H9 (cell line): Measurements from ENCODE around the gene CMTM2. TPM values are rescaled to one million over a fixed set of nuclear protein-coding genes. Genes with fewer than 3 reads are reported as not detected.

Experiments used
- DNase-seq: peaks from one replicate; pipeline ENCODE4 v3.0.0-alpha.2; 2017
- H2AFZ ChIP-seq: one replicate; pipeline ENCODE4 v1.6.1; 2013; ENCODE audit warnings: mild to moderate bottlenecking, low read length, control low read depth, moderate library complexity
- H2AK5ac ChIP-seq: 2 replicates; pipeline ENCODE4 v1.6.1; 2013; ENCODE audit warnings: low read length, control low read depth, mixed read lengths; ENCODE audit not compliant: insufficient read length
- H2BK120ac ChIP-seq: one replicate; pipeline ENCODE4 v1.6.1; 2013; ENCODE audit warnings: low read depth, mild to moderate bottlenecking, low read length, control low read depth, inconsistent platforms; ENCODE audit not compliant: poor library complexity, severe bottlenecking
- H2BK12ac ChIP-seq: 2 replicates; pipeline ENCODE4 v1.6.1; 2013; ENCODE audit warnings: low read length, control low read depth, mixed read lengths, low read depth; ENCODE audit not compliant: insufficient read length
- H2BK15ac ChIP-seq: 2 replicates; pipeline ENCODE4 v1.6.1; 2013; ENCODE audit warnings: low read depth, low read length, control low read depth
- H2BK20ac ChIP-seq: one replicate; pipeline ENCODE4 v1.6.1; 2013; ENCODE audit warnings: low read depth, mild to moderate bottlenecking, low read length, control low read depth, inconsistent platforms; ENCODE audit not compliant: poor library complexity, severe bottlenecking
- H2BK5ac ChIP-seq: 2 replicates; pipeline ENCODE4 v1.6.1; 2013; ENCODE audit warnings: low read length, control low read depth, mixed read lengths; ENCODE audit not compliant: insufficient read length
- H3K14ac ChIP-seq: 2 replicates; pipeline ENCODE4 v1.6.1; 2013; ENCODE audit warnings: low read length, control low read depth; ENCODE audit not compliant: insufficient read depth
- H3K18ac ChIP-seq: 2 replicates; pipeline ENCODE4 v1.6.1; 2013; ENCODE audit warnings: low read depth, mild to moderate bottlenecking, mixed read lengths, low read length, control low read depth; ENCODE audit not compliant: insufficient read length
- H3K23ac ChIP-seq: 2 replicates; pipeline ENCODE4 v1.6.1; 2013; ENCODE audit warnings: low read length, control low read depth, mixed read lengths, low read depth; ENCODE audit not compliant: insufficient read length
- H3K23me2 ChIP-seq: 2 replicates; pipeline ENCODE4 v1.6.1; 2013; ENCODE audit warnings: low read depth, mild to moderate bottlenecking, mixed read lengths, low read length, control low read depth; ENCODE audit not compliant: insufficient read length, poor library complexity, severe bottlenecking
- H3K27ac ChIP-seq: 2 replicates; pipeline ENCODE4 v1.5.1; 2013; ENCODE audit warnings: low read length, control low read depth, mixed read lengths, low read depth; ENCODE audit not compliant: insufficient read length
- H3K27me3 ChIP-seq: 2 replicates; pipeline ENCODE4 v1.6.1; 2013; ENCODE audit warnings: low read length, control low read depth, inconsistent platforms; ENCODE audit not compliant: insufficient read depth
- H3K4ac ChIP-seq: 2 replicates; pipeline ENCODE4 v1.6.1; 2013; ENCODE audit warnings: low read depth, mild to moderate bottlenecking, control low read depth, inconsistent platforms, low read length, moderate library complexity
- H3K4me1 ChIP-seq: 2 replicates; pipeline ENCODE4 v1.6.1; 2013; ENCODE audit warnings: low read length, control low read depth, inconsistent platforms; ENCODE audit not compliant: insufficient read depth
- H3K4me2 ChIP-seq: 2 replicates; pipeline ENCODE4 v1.6.1; 2013; ENCODE audit warnings: low read length, control low read depth, mixed read lengths; ENCODE audit not compliant: insufficient read length, insufficient read depth
- H3K56ac ChIP-seq: 2 replicates; pipeline ENCODE4 v1.6.1; 2013; ENCODE audit warnings: low read depth, mild to moderate bottlenecking, mixed read lengths, low read length, control low read depth; ENCODE audit not compliant: insufficient read length
- H3K79me1 ChIP-seq: 2 replicates; pipeline ENCODE4 v1.6.1; 2013; ENCODE audit warnings: low read depth, mild to moderate bottlenecking, moderate library complexity, low read length, control low read depth, inconsistent platforms; ENCODE audit not compliant: insufficient read depth, poor library complexity, severe bottlenecking
- H3K79me2 ChIP-seq: 2 replicates; pipeline ENCODE4 v1.6.1; 2013; ENCODE audit warnings: low read length, control low read depth, inconsistent platforms; ENCODE audit not compliant: insufficient read depth
- H3K9ac ChIP-seq: 2 replicates; pipeline ENCODE4 v1.6.1; 2013; ENCODE audit warnings: low read length, control low read depth, mixed read lengths; ENCODE audit not compliant: insufficient read length; ENCODE audit errors: extremely low read depth
- H3K9me3 ChIP-seq: one replicate; pipeline ENCODE4 v1.6.1; 2013; ENCODE audit warnings: low read depth, low read length, inconsistent platforms; ENCODE audit not compliant: control insufficient read depth
- H3T11ph ChIP-seq: one replicate; pipeline ENCODE4 v1.6.1; 2013; ENCODE audit warnings: mild to moderate bottlenecking, low read length, control low read depth, inconsistent platforms
- H4K20me1 ChIP-seq: one replicate; pipeline ENCODE4 v1.6.1; 2013; ENCODE audit not compliant: control insufficient read depth, insufficient read length, insufficient read depth
- H4K5ac ChIP-seq: 2 replicates; pipeline ENCODE4 v1.6.1; 2013; ENCODE audit warnings: low read depth, mild to moderate bottlenecking, mixed read lengths, low read length, control low read depth; ENCODE audit not compliant: insufficient read length
- H4K8ac ChIP-seq: replicated peaks from 2 replicates; pipeline ENCODE4 v1.6.1; 2013; ENCODE audit warnings: low read length, control low read depth, mixed read lengths, low read depth; ENCODE audit not compliant: insufficient read length
- H4K91ac ChIP-seq: 2 replicates; pipeline ENCODE4 v1.6.1; 2013; ENCODE audit warnings: low read depth, mild to moderate bottlenecking, moderate library complexity, mixed read lengths, low read length, control low read depth; ENCODE audit not compliant: insufficient read length
- H3K27ac Mint-ChIP-seq, 3 experiments: 2 replicates in 2 of 3; 3 replicates in 1 of 3; pipeline ENCODE4 v1.8.0; 2020 to 2021; ENCODE audit warnings: mixed read lengths in 3 of 3, mild to moderate bottlenecking in 1 of 3, moderate library complexity in 1 of 3
- H3K27me3 Mint-ChIP-seq: 2 replicates; pipeline ENCODE4 v1.8.0; 2021; ENCODE audit warnings: low read depth, mild to moderate bottlenecking, moderate library complexity, mixed read lengths
- H3K36me3 Mint-ChIP-seq, 3 experiments: 2 replicates in 2 of 3; 3 replicates in 1 of 3; pipeline ENCODE4 v1.8.0; 2020 to 2021; ENCODE audit warnings: low read depth in 3 of 3, mixed read lengths in 3 of 3; ENCODE audit not compliant: insufficient read depth in 1 of 3
- H3K4me1 Mint-ChIP-seq, 2 experiments: 2 replicates each; pipeline ENCODE4 v1.8.0; 2020; ENCODE audit warnings: mixed read lengths in 2 of 2
- H3K4me3 Mint-ChIP-seq, 2 experiments: 2 replicates in 1 of 2; 3 replicates in 1 of 2; pipeline ENCODE4 v1.8.0; 2020 to 2021; ENCODE audit warnings: mild to moderate bottlenecking in 2 of 2, mixed read lengths in 2 of 2, moderate library complexity in 1 of 2
- H3K9me3 Mint-ChIP-seq, 2 experiments: 2 replicates in 1 of 2; 3 replicates in 1 of 2; pipeline ENCODE4 v1.8.0; 2020; ENCODE audit warnings: mild to moderate bottlenecking in 2 of 2, mixed read lengths in 2 of 2, moderate library complexity in 1 of 2
- WGBS: extraction: QIAGEN DNeasy Blood & Tissue Kit; methylation state at CpG from one replicate; pipeline ENCODE4 v1.1.7; 2013; ENCODE audit warnings: missing lambda C conversion rate, low lambda C conversion rate, mixed read lengths; ENCODE audit not compliant: insufficient read length; ENCODE audit errors: extremely low coverage; 5-methylcytosine and 5-hydroxymethylcytosine counted together
- total RNA-seq: library from RNA; stranded (reverse); gene quantifications from 2 replicates; pipeline ENCODE4 v1.2.1, GENCODE V29; 2021
- TF ChIP-seq, protein P1 (sequence below): fragments of 200-600 bp; sonication (generic); conservative IDR thresholded peaks from 3 replicates; pipeline ENCODE4 v1.8.0; 2021; ENCODE audit warnings: antibody characterized with exemption, mild to moderate bottlenecking

CMTM2 gene
- total RNA-seq, 1 experiment from 2014 or later, result not detected

DNA sequence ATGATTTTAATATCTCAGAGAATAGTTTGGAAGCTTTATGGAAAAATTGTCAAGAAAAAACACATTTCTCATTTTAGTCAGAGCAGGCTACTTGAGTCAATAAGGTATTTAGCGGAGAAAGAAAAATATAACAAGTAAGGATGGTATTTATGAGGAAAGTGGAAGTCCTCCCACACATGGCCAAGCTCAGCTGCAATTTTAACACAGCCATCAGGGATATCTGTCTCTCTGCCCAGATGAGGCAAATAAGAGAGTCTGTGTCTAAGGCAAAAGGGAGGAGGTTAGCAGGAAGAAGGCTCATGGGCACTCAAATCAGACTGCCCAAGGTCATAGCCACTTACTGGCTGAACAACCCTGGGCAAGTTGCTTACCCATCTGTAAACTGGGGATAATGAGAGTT, 5.2 kb upstream of the CMTM2 start:
- no peak overlapping the region for H4K8ac ChIP-seq
- no peak overlapping the region for H3K4me2 ChIP-seq
- Mint-ChIP-seq H3K4me3 (no peak overlapping the region), H3K9me3 (no peaks in the 10 kb centered on the region), H3K36me3 (no peaks in the 10 kb centered on the region), H3K27me3 (peaks cover 21% of the 10 kb centered on the region), H3K4me1 (peaks cover 4 to 7% of the 10 kb centered on the region in 2 experiments), H3K27ac (no peak overlapping the region)
- H2BK15ac ChIP-seq, result no peak overlapping the region
- H4K5ac ChIP-seq, result no peak overlapping the region
- no peak overlapping the region for H3K14ac ChIP-seq
- H2BK12ac ChIP-seq, result no peak overlapping the region
- no peak overlapping the region for H2BK120ac ChIP-seq
- no peak overlapping the region for H3K9ac ChIP-seq
- H3K9me3 ChIP-seq, result no peaks in the 10 kb centered on the region
- no peak overlapping the region for H3K56ac ChIP-seq
- H2AFZ ChIP-seq, result no peak overlapping the region
- H3K27ac ChIP-seq, result no peak overlapping the region
- no peak overlapping the region for H4K91ac ChIP-seq
- H2BK5ac ChIP-seq, result no peak overlapping the region
- no CpG with 5 or more reads among the region's 1 CpG for WGBS
- H3K27me3 ChIP-seq, result peaks cover 13% of the 10 kb centered on the region; the same call in 1 of the 2 replicates
- no peak overlapping the region for H3K23ac ChIP-seq
- no peaks in the 10 kb centered on the region for H3K79me2 ChIP-seq
- H3K4me1 ChIP-seq, result no peaks in the 10 kb centered on the region
- DNase-seq, result no peak
- H2BK20ac ChIP-seq, result no peak overlapping the region
- H3T11ph ChIP-seq, result no peak overlapping the region
- H3K18ac ChIP-seq, result no peak overlapping the region
- no peak overlapping the region for H3K4ac ChIP-seq
- TF ChIP-seq, protein P1, sequence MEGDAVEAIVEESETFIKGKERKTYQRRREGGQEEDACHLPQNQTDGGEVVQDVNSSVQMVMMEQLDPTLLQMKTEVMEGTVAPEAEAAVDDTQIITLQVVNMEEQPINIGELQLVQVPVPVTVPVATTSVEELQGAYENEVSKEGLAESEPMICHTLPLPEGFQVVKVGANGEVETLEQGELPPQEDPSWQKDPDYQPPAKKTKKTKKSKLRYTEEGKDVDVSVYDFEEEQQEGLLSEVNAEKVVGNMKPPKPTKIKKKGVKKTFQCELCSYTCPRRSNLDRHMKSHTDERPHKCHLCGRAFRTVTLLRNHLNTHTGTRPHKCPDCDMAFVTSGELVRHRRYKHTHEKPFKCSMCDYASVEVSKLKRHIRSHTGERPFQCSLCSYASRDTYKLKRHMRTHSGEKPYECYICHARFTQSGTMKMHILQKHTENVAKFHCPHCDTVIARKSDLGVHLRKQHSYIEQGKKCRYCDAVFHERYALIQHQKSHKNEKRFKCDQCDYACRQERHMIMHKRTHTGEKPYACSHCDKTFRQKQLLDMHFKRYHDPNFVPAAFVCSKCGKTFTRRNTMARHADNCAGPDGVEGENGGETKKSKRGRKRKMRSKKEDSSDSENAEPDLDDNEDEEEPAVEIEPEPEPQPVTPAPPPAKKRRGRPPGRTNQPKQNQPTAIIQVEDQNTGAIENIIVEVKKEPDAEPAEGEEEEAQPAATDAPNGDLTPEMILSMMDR, result no peak
- no peaks in the 10 kb centered on the region for H4K20me1 ChIP-seq
- H2AK5ac ChIP-seq, result no peak overlapping the region
- no peaks in the 10 kb centered on the region for H3K79me1 ChIP-seq
- H3K23me2 ChIP-seq, result no peaks in the 10 kb centered on the region
